Measurements from ENCODE around the gene IL21R.

IL21R gene

GRCh38 chr16:27439271-27440018 is 37.5 kb downstream of the IL21R start:
- Histone ChIP-seq H3K9me3 (ENCODE audit: control insufficient read depth, low read length) (peaks cover 3% of the 10 kb centered on the region), H3K36me3 (ENCODE audit: control insufficient read depth, insufficient read depth, low read length, severe bottlenecking) (no peaks in the 10 kb centered on the region), H3K4me3 (ENCODE audit: low read length) (no peak overlapping the region), H3K27me3 (replicated peaks; ENCODE audit: control insufficient read depth, insufficient read depth, low read length) (no peaks in the 10 kb centered on the region), H3K9ac (ENCODE audit: low read length) (no peak overlapping the region), H3K4me1 (ENCODE audit: control insufficient read depth, insufficient read depth, low read length) (no peaks in the 10 kb centered on the region)
- no peak for DNase-seq (ENCODE audit: low read depth)

DNA sequence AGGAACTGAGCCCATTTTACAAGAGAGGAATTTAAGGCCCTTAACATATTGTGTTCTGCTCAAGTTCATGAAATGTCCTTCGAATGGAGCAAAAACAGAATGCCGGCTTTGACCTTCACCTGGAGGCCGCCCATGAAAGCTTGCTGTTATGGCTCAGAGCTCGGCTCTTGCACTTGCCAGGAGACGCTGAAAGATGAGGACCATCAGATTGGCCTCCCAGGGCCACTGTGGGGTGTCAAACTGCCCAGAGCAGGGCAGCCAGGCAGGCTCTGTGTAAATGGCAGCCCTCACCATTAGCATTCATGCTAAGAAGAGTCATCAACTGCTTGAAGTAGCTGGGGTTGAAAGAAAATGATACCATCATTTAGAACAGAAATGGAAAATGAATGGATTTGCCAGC is 39.3 kb downstream of the IL21R start:
- Histone ChIP-seq H3K9ac (ENCODE audit: low read length) (no peak overlapping the region), H3K4me1 (ENCODE audit: control insufficient read depth, insufficient read depth, low read length) (no peaks in the 10 kb centered on the region), H3K27me3 (replicated peaks; ENCODE audit: control insufficient read depth, insufficient read depth, low read length) (no peaks in the 10 kb centered on the region), H3K4me3 (ENCODE audit: low read length) (no peak overlapping the region), H3K9me3 (ENCODE audit: control insufficient read depth, low read length) (peaks cover 10% of the 10 kb centered on the region), H3K36me3 (ENCODE audit: control insufficient read depth, insufficient read depth, low read length, severe bottlenecking) (no peaks in the 10 kb centered on the region)
- no peak for DNase-seq (ENCODE audit: low read depth)

GRCh38 chr16:27441998-27442397 is 40.0 kb downstream of the IL21R start:
- Histone ChIP-seq H3K9me3 (ENCODE audit: control insufficient read depth, low read length) (peaks cover 10% of the 10 kb centered on the region), H3K9ac (ENCODE audit: low read length) (no peak overlapping the region), H3K27me3 (replicated peaks; ENCODE audit: control insufficient read depth, insufficient read depth, low read length) (no peaks in the 10 kb centered on the region), H3K36me3 (ENCODE audit: control insufficient read depth, insufficient read depth, low read length, severe bottlenecking) (no peaks in the 10 kb centered on the region), H3K4me3 (ENCODE audit: low read length) (no peak overlapping the region), H3K4me1 (ENCODE audit: control insufficient read depth, insufficient read depth, low read length) (no peaks in the 10 kb centered on the region)
- no peak for DNase-seq (ENCODE audit: low read depth)

- H3K27me3 ChIP-seq (replicated peaks; ENCODE audit: control insufficient read depth, insufficient read depth, low read length), result no peaks in the 10 kb centered on the region
Observed at GRCh38 chr16:27444015-27444414, 42.0 kb downstream of the IL21R start.

DNA sequence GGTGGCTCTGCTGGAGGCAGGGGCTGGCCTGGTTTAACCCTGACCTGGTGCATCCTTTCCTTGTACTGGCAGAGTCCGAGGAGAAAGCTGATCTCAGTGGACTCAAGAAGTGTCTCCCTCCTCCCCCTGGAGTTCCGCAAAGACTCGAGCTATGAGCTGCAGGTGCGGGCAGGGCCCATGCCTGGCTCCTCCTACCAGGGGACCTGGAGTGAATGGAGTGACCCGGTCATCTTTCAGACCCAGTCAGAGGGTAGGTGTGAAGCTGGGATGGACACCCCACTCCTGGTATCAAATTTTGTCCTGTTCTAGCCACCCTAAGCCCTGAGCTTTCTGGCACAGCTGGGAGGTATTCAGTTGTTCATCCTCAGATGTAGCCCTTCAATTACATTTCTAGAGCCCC is 42.5 kb downstream of the IL21R start:
- H3K27me3 ChIP-seq (replicated peaks; ENCODE audit: control insufficient read depth, insufficient read depth, low read length), result peaks cover 4% of the 10 kb centered on the region
- no peaks in the 10 kb centered on the region for H3K36me3 ChIP-seq (ENCODE audit: control insufficient read depth, insufficient read depth, low read length, severe bottlenecking)
- H3K9ac ChIP-seq (ENCODE audit: low read length), result no peak overlapping the region
- DNase-seq (ENCODE audit: low read depth), result no peak
- no peaks in the 10 kb centered on the region for H3K4me1 ChIP-seq (ENCODE audit: control insufficient read depth, insufficient read depth, low read length)
- H3K4me3 ChIP-seq (ENCODE audit: low read length), result no peak overlapping the region
- H3K9me3 ChIP-seq (ENCODE audit: control insufficient read depth, low read length), result peaks cover 10% of the 10 kb centered on the region

More at GRCh38 chr16:27444015-27444414, 42.0 kb downstream of the IL21R start:
- Histone ChIP-seq H3K9ac (ENCODE audit: low read length) (no peak overlapping the region), H3K4me3 (ENCODE audit: low read length) (no peak overlapping the region), H3K4me1 (ENCODE audit: control insufficient read depth, insufficient read depth, low read length) (no peaks in the 10 kb centered on the region), H3K9me3 (ENCODE audit: control insufficient read depth, low read length) (peaks cover 10% of the 10 kb centered on the region), H3K36me3 (ENCODE audit: control insufficient read depth, insufficient read depth, low read length, severe bottlenecking) (no peaks in the 10 kb centered on the region)
- DNase-seq (ENCODE audit: low read depth), result no peak

- Histone ChIP-seq H3K9ac (ENCODE audit: low read length) (no peak overlapping the region), H3K4me1 (ENCODE audit: control insufficient read depth, insufficient read depth, low read length) (peaks cover 10% of the 10 kb centered on the region), H3K27me3 (replicated peaks; ENCODE audit: control insufficient read depth, insufficient read depth, low read length) (peaks cover 8% of the 10 kb centered on the region), H3K9me3 (ENCODE audit: control insufficient read depth, low read length) (peaks cover 10% of the 10 kb centered on the region), H3K36me3 (ENCODE audit: control insufficient read depth, insufficient read depth, low read length, severe bottlenecking) (no peaks in the 10 kb centered on the region), H3K4me3 (ENCODE audit: low read length) (no peak overlapping the region)
- no peak for DNase-seq (ENCODE audit: low read depth)
Observed at GRCh38 chr16:27445502-27446175, 43.7 kb downstream of the IL21R start.

DNA sequence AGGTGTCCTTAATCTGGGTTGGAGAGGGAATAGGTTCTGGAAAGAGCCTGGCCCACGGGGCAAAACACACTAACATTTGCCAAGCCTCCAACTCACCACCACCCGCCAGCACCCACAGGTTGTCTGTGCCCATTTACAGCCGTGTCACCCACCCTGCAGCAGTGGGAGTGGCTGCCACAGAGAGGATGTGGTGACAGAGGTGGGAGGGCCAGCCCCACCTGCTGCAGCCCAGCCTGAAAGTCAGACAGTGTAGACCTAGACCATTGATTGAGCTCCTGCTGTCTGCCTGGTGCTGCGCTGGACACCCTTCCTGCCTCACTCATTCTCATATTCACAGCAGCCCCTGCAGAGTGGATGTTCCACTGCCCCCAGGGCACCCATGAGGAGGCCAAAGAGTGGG is 44.7 kb downstream of the IL21R start:
- peaks cover 12% of the 10 kb centered on the region for H3K4me1 ChIP-seq (ENCODE audit: control insufficient read depth, insufficient read depth, low read length)
- no peak overlapping the region for H3K9ac ChIP-seq (ENCODE audit: low read length)
- no peak for DNase-seq (ENCODE audit: low read depth)
- H3K4me3 ChIP-seq (ENCODE audit: low read length), result no peak overlapping the region
- no peaks in the 10 kb centered on the region for H3K36me3 ChIP-seq (ENCODE audit: control insufficient read depth, insufficient read depth, low read length, severe bottlenecking)
- H3K27me3 ChIP-seq (replicated peaks; ENCODE audit: control insufficient read depth, insufficient read depth, low read length), result peaks cover 8% of the 10 kb centered on the region
- H3K9me3 ChIP-seq (ENCODE audit: control insufficient read depth, low read length), result peaks cover 10% of the 10 kb centered on the region

DNA sequence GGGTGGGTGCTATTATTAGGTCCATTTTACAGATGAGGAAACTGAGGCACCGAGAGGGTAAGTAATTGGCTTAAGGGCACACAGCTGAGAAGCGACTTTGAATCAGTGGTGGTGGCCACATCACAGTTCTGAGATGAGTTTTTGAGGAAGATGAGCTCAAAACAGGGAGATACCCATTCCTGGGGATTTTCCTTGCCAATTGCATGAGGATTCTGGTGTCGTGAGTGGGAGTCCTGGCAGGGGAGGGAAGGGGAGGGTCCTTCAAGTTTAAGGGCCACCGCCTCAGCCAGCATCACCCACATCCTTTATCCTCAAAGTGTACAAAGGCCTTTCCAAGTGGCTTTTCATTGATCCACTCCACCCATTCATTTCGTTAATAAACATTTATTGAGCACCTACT is 45.3 kb downstream of the IL21R start:
- H3K36me3 ChIP-seq (ENCODE audit: control insufficient read depth, insufficient read depth, low read length, severe bottlenecking), result no peaks in the 10 kb centered on the region
- H3K4me3 ChIP-seq (ENCODE audit: low read length), result no peak overlapping the region
- H3K9me3 ChIP-seq (ENCODE audit: control insufficient read depth, low read length), result peaks cover 10% of the 10 kb centered on the region
- no peak overlapping the region for H3K9ac ChIP-seq (ENCODE audit: low read length)
- H3K27me3 ChIP-seq (replicated peaks; ENCODE audit: control insufficient read depth, insufficient read depth, low read length), result peaks cover 8% of the 10 kb centered on the region
- no peak for DNase-seq (ENCODE audit: low read depth)
- H3K4me1 ChIP-seq (ENCODE audit: control insufficient read depth, insufficient read depth, low read length), result peaks cover 12% of the 10 kb centered on the region

GRCh38 chr16:27448532-27449433 is 46.8 kb downstream of the IL21R start:
- peaks cover 12% of the 10 kb centered on the region for H3K4me1 ChIP-seq (ENCODE audit: control insufficient read depth, insufficient read depth, low read length)
- H3K9ac ChIP-seq (ENCODE audit: low read length), result no peak overlapping the region
- H3K4me3 ChIP-seq (ENCODE audit: low read length), result no peak overlapping the region
- peaks cover 10% of the 10 kb centered on the region for H3K9me3 ChIP-seq (ENCODE audit: control insufficient read depth, low read length)
- H3K36me3 ChIP-seq (ENCODE audit: control insufficient read depth, insufficient read depth, low read length, severe bottlenecking), result no peaks in the 10 kb centered on the region
- no peak for DNase-seq (ENCODE audit: low read depth)
- peaks cover 8% of the 10 kb centered on the region for H3K27me3 ChIP-seq (replicated peaks; ENCODE audit: control insufficient read depth, insufficient read depth, low read length)

DNA sequence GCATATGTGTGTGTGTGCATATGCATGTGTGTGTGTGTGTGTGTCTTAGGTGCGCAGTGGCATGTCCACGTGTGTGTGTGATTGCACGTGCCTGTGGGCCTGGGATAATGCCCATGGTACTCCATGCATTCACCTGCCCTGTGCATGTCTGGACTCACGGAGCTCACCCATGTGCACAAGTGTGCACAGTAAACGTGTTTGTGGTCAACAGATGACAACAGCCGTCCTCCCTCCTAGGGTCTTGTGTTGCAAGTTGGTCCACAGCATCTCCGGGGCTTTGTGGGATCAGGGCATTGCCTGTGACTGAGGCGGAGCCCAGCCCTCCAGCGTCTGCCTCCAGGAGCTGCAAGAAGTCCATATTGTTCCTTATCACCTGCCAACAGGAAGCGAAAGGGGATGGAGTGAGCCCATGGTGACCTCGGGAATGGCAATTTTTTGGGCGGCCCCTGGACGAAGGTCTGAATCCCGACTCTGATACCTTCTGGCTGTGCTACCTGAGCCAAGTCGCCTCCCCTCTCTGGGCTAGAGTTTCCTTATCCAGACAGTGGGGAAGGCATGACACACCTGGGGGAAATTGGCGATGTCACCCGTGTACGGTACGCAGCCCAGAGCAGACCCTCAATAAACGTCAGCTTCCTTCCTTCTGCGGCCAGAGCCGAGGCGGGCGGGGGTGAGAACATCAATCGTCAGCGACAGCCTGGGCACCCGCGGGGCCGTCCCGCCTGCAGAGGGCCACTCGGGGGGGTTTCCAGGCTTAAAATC is 47.6 kb downstream of the IL21R start:
- peaks cover 12% of the 10 kb centered on the region for H3K4me1 ChIP-seq (ENCODE audit: control insufficient read depth, insufficient read depth, low read length)
- H3K9me3 ChIP-seq (ENCODE audit: control insufficient read depth, low read length), result peaks cover 5% of the 10 kb centered on the region
- H3K4me3 ChIP-seq (ENCODE audit: low read length), result no peak overlapping the region
- DNase-seq (ENCODE audit: low read depth), result no peak
- H3K27me3 ChIP-seq (replicated peaks; ENCODE audit: control insufficient read depth, insufficient read depth, low read length), result peaks cover 8% of the 10 kb centered on the region
- no peaks in the 10 kb centered on the region for H3K36me3 ChIP-seq (ENCODE audit: control insufficient read depth, insufficient read depth, low read length, severe bottlenecking)
- no peak overlapping the region for H3K9ac ChIP-seq (ENCODE audit: low read length)
